HepG2 (cell line): ENCODE measurements around the gene AHCYL1. TPM values are rescaled to one million over a fixed set of nuclear protein-coding genes. Genes with fewer than 3 reads are reported as not detected.

Source experiments
- ATAD3A ChIP-seq: sonication (generic); formaldehyde crosslinking; IDR thresholded peaks from 2 replicates; pipeline ENCODE4 v1.4.0; 2020; ENCODE audit warnings: missing genetic modification reagents
- CEBPG ChIP-seq: IDR thresholded peaks from 2 replicates; pipeline ENCODE4 v1.6.1; 2016
- DR1 ChIP-seq: sonication (generic); formaldehyde crosslinking; IDR thresholded peaks from 2 replicates; pipeline ENCODE4 v1.8.0; 2021; ENCODE audit warnings: mild to moderate bottlenecking, missing genetic modification reagents, inconsistent platforms
- EP300 ChIP-seq, 3 experiments: sonication (generic) in 1 of 3; formaldehyde crosslinking in 1 of 3; IDR thresholded peaks; 2 replicates each; pipeline versions ENCODE4 v1.5.1 to v1.6.1; 2011 to 2020; ENCODE audit warnings: low read depth in 2 of 3, low read length in 2 of 3, borderline replicate concordance in 1 of 3, improper control_type of control experiment in 1 of 3, mild to moderate bottlenecking in 1 of 3, missing genetic modification reagents in 1 of 3, moderate library complexity in 1 of 3
- HDAC2 ChIP-seq: sonication (generic); formaldehyde crosslinking; IDR thresholded peaks from 2 replicates; pipeline ENCODE4 v1.4.0; 2020; ENCODE audit warnings: missing genetic modification reagents
- NCOA5 ChIP-seq: sonication (generic); formaldehyde crosslinking; IDR thresholded peaks from 2 replicates; pipeline ENCODE4 v1.4.0; 2020; ENCODE audit warnings: missing genetic modification reagents
- NFE2L2 ChIP-seq: fragments of 150-350 bp; IDR thresholded peaks from 2 replicates; pipeline ENCODE4 v1.6.1; 2014; ENCODE audit warnings: low read length
- PAX8 ChIP-seq: sonication (generic); formaldehyde crosslinking; IDR thresholded peaks from 2 replicates; pipeline ENCODE4 v1.8.0; 2022; ENCODE audit warnings: mild to moderate bottlenecking, missing genetic modification reagents, borderline replicate concordance
- PHB2 ChIP-seq: fragments of 450-650 bp; IDR thresholded peaks from 2 replicates; pipeline ENCODE4 v1.6.1; 2018; ENCODE audit not compliant: partially characterized antibody
- POGZ ChIP-seq: sonication (generic); formaldehyde crosslinking; IDR thresholded peaks from 2 replicates; pipeline ENCODE4 v1.4.0; 2020; ENCODE audit warnings: mild to moderate bottlenecking, missing genetic modification reagents
- PRMT3 ChIP-seq: sonication (generic); formaldehyde crosslinking; IDR thresholded peaks from 2 replicates; pipeline ENCODE4 v1.8.1; 2022; ENCODE audit warnings: low read depth, mild to moderate bottlenecking, moderate library complexity, missing genetic modification reagents, borderline replicate concordance
- RARA ChIP-seq: IDR thresholded peaks from 2 replicates; pipeline ENCODE4 v1.6.1; 2016; ENCODE audit warnings: missing genetic modification reagents, missing compliant biosample characterization
- SIX4 ChIP-seq: sonication (generic); formaldehyde crosslinking; IDR thresholded peaks from 2 replicates; pipeline ENCODE4 v1.4.0; 2020; ENCODE audit warnings: missing genetic modification reagents
- SPEN ChIP-seq: sonication (generic); formaldehyde crosslinking; IDR thresholded peaks from 2 replicates; pipeline ENCODE4 v1.5.1; 2020; ENCODE audit warnings: low read depth, mild to moderate bottlenecking, missing genetic modification reagents
- UBTF ChIP-seq: sonication (generic); formaldehyde crosslinking; IDR thresholded peaks from 2 replicates; pipeline ENCODE4 v1.4.0; 2020; ENCODE audit warnings: mild to moderate bottlenecking, missing genetic modification reagents
- ZNF136 ChIP-seq: sonication (generic); formaldehyde crosslinking; IDR thresholded peaks from 2 replicates; pipeline ENCODE4 v1.8.1; 2022; ENCODE audit warnings: low read depth, mild to moderate bottlenecking, moderate library complexity, missing genetic modification reagents
- ZNF264 ChIP-seq: sonication (generic); formaldehyde crosslinking; IDR thresholded peaks from 2 replicates; pipeline ENCODE4 v1.4.0; 2020; ENCODE audit warnings: missing genetic modification reagents
- ZNF543 ChIP-seq: sonication (generic); formaldehyde crosslinking; IDR thresholded peaks from 2 replicates; pipeline ENCODE4 v1.4.0; 2020; ENCODE audit warnings: mild to moderate bottlenecking, missing genetic modification reagents
- ZNF546 ChIP-seq: sonication (generic); formaldehyde crosslinking; conservative IDR thresholded peaks from 2 replicates; pipeline ENCODE4 v1.8.1; 2023; ENCODE audit warnings: mild to moderate bottlenecking, missing genetic modification reagents
- ZNF75D ChIP-seq: sonication (generic); formaldehyde crosslinking; IDR thresholded peaks from 2 replicates; pipeline ENCODE4 v1.8.1; 2023; ENCODE audit warnings: missing genetic modification reagents, mild to moderate bottlenecking, borderline replicate concordance
- ZNF788 ChIP-seq: sonication (generic); formaldehyde crosslinking; IDR thresholded peaks from 2 replicates; pipeline ENCODE4 v1.5.0; 2020; ENCODE audit warnings: mild to moderate bottlenecking, missing genetic modification reagents, borderline replicate concordance
- ZSCAN25 ChIP-seq: sonication (generic); formaldehyde crosslinking; IDR thresholded peaks from 2 replicates; pipeline ENCODE4 v1.8.0; 2022; ENCODE audit warnings: mild to moderate bottlenecking, missing genetic modification reagents
- polyA plus RNA-seq, 8 experiments: library from polyadenylated mRNA; depleted of rRNA in 3 of 8; stranded (reverse) in 7 of 8; unstranded in 1 of 8; fragments of >200 nt; fragmentation: Illumina TruSeq in 4 of 8; extraction: Trizol in 4 of 8; gene quantifications; 2 replicates each; pipeline versions ENCODE4 v1.2.1 to v1.2.3, GENCODE V29; 2011 to 2016; ENCODE audit warnings: low read depth in 4 of 8, missing spikeins in 1 of 8, mixed read lengths in 1 of 8; ENCODE audit not compliant: insufficient read depth in 1 of 8
- total RNA-seq, 5 experiments: library from RNA; depleted of rRNA; stranded (reverse); fragments of >200 nt; fragmentation: Illumina TruSeq; extraction: Trizol; gene quantifications; 2 replicates each; pipeline ENCODE4 v1.2.3, GENCODE V29; 2016; ENCODE audit warnings: low read depth in 1 of 5
- TF ChIP-seq, protein P1 (sequence below): sonication (generic); formaldehyde crosslinking; IDR thresholded peaks from 2 replicates; pipeline ENCODE4 v1.4.0; 2020; ENCODE audit warnings: missing genetic modification reagents
- TF ChIP-seq, protein P2 (sequence below): sonication (generic); formaldehyde crosslinking; conservative IDR thresholded peaks from 2 replicates; pipeline ENCODE4 v1.8.0; 2022; ENCODE audit warnings: mild to moderate bottlenecking, moderate library complexity, missing genetic modification reagents
- TF ChIP-seq, protein P3 (sequence below): IDR thresholded peaks from 2 replicates; pipeline ENCODE4 v1.6.1; 2016

AHCYL1 gene
- total and polyA plus RNA-seq, 2 of the 13 experiments (the other 11 are each of a cell fraction or from before 2014, with no cell fraction given): 40.9 to 76.3 TPM

- 0 out of 2 replicates have a peak, but pooled peaks have one; percentile 44 for TF ChIP-seq ZNF546
- peak; percentile 81 for TF ChIP-seq ZSCAN25
- TF ChIP-seq ZNF788 (CRISPR knock-in tag): peak; percentile 70; the same call in 1 of the 2 replicates
- peak; percentile 36; the same call in 1 of the 2 replicates for TF ChIP-seq POGZ (CRISPR knock-in tag)
- no peak for TF ChIP-seq ATAD3A (CRISPR knock-in tag)
- TF ChIP-seq, protein P1, sequence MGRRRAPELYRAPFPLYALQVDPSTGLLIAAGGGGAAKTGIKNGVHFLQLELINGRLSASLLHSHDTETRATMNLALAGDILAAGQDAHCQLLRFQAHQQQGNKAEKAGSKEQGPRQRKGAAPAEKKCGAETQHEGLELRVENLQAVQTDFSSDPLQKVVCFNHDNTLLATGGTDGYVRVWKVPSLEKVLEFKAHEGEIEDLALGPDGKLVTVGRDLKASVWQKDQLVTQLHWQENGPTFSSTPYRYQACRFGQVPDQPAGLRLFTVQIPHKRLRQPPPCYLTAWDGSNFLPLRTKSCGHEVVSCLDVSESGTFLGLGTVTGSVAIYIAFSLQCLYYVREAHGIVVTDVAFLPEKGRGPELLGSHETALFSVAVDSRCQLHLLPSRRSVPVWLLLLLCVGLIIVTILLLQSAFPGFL: no peak
- TF ChIP-seq ZNF75D (CRISPR knock-in tag): no peak
- TF ChIP-seq UBTF (CRISPR knock-in tag): no peak
- TF ChIP-seq ZNF136 (CRISPR knock-in tag): no peak
- TF ChIP-seq ZNF543: 0 out of 2 replicates have a peak, but pooled peaks have one; percentile 41
- TF ChIP-seq PRMT3: no peak
- no peak for TF ChIP-seq NFE2L2
- TF ChIP-seq, protein P2, sequence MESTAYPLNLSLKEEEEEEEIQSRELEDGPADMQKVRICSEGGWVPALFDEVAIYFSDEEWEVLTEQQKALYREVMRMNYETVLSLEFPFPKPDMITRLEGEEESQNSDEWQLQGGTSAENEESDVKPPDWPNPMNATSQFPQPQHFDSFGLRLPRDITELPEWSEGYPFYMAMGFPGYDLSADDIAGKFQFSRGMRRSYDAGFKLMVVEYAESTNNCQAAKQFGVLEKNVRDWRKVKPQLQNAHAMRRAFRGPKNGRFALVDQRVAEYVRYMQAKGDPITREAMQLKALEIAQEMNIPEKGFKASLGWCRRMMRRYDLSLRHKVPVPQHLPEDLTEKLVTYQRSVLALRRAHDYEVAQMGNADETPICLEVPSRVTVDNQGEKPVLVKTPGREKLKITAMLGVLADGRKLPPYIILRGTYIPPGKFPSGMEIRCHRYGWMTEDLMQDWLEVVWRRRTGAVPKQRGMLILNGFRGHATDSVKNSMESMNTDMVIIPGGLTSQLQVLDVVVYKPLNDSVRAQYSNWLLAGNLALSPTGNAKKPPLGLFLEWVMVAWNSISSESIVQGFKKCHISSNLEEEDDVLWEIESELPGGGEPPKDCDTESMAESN (CRISPR knock-in tag): 0 out of 2 replicates have a peak, but pooled peaks have one; percentile 21
- no peak for TF ChIP-seq SPEN (CRISPR knock-in tag)
- TF ChIP-seq CEBPG: peak; percentile 43; the same call in 1 of the 2 replicates
- TF ChIP-seq HDAC2 (CRISPR knock-in tag): peak; percentile 79
- no peak for TF ChIP-seq NCOA5 (CRISPR knock-in tag)
- no peak for TF ChIP-seq DR1
- TF ChIP-seq, protein P3, sequence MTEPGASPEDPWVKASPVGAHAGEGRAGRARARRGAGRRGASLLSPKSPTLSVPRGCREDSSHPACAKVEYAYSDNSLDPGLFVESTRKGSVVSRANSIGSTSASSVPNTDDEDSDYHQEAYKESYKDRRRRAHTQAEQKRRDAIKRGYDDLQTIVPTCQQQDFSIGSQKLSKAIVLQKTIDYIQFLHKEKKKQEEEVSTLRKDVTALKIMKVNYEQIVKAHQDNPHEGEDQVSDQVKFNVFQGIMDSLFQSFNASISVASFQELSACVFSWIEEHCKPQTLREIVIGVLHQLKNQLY (CRISPR knock-in tag): peak; percentile 46; the same call in 1 of the 2 replicates
- no peak for TF ChIP-seq PAX8 (CRISPR knock-in tag)
- TF ChIP-seq ZNF264: 0 out of 2 replicates have a peak, but pooled peaks have one; percentile 59
- no peak for TF ChIP-seq PHB2
- peak; percentile 32 to 86; a peak in 3 of 4 replicates for TF ChIP-seq EP300 (IDR thresholded peaks at IDR 0.05; ENCODE audit: low read depth in 2 of 2, low read length in 2 of 2)
- TF ChIP-seq EP300 (CRISPR knock-in tag; IDR thresholded peaks at IDR 0.05; ENCODE audit: borderline replicate concordance): peak; percentile 73; the same call in 1 of the 2 replicates
- TF ChIP-seq SIX4 (CRISPR knock-in tag): peak; percentile 45; the same call in 1 of the 2 replicates
- peak; percentile 88 for TF ChIP-seq RARA (CRISPR knock-in tag)
Measured at GRCh38 chr1:109959974-109960744, 24.4 kb upstream of the AHCYL1 start (continued).
